ENCODE results near the gene ABHD17C. TPM values are rescaled to one million over a fixed set of nuclear protein-coding genes. Genes with fewer than 3 reads are reported as not detected.

The ABHD17C gene
- total RNA-seq, 4 donors from 2014 or later, result 18.7 to 37.1 (median 27.1) TPM

- 61 to 78% methylated on average over 7 of the region's 7 CpGs for WGBS, 2 donors
- DNase-seq, result no peak
- H3K4me3 ChIP-seq, result no peak overlapping the region
- no peaks in the 10 kb centered on the region for H3K9me3 ChIP-seq
- peaks cover 0 to 15% (median 4%) of the 10 kb centered on the region in 3 donors for H3K4me1 ChIP-seq
- no peaks in the 10 kb centered on the region for H3K27me3 ChIP-seq
- TF ChIP-seq POLR2A (IDR thresholded peaks at IDR 0.05), result no peak
- no peak for TF ChIP-seq CTCF (IDR thresholded peaks at IDR 0.05)
- H3K36me3 ChIP-seq, result no peaks in the 10 kb centered on the region
- intact Hi-C loops (cut with DNase I), result loop anchor here (10.0 kb wide), 1 partner anchor 74 kb away; the partner anchor contains the start of gene ABHD17C
- no peak overlapping the region for H3K27ac ChIP-seq
Measured at GRCh38 chr15:80769153-80769828, 74.2 kb downstream of the ABHD17C start.

GRCh38 chr15:80769829-80770705, 75.0 kb downstream of the ABHD17C start:
- peaks cover 0 to 12% (median 4%) of the 10 kb centered on the region in 3 donors for H3K4me1 ChIP-seq
- H3K9me3 ChIP-seq, result no peaks in the 10 kb centered on the region
- no peak overlapping the region for H3K27ac ChIP-seq
- no peaks in the 10 kb centered on the region for H3K36me3 ChIP-seq
- H3K27me3 ChIP-seq, result no peaks in the 10 kb centered on the region
- 70 to 81% methylated on average over 7 of the region's 7 CpGs for WGBS, 2 donors
- DNase-seq, result no peak
- no peak overlapping the region for H3K4me3 ChIP-seq
- TF ChIP-seq POLR2A (IDR thresholded peaks at IDR 0.05), result no peak
- TF ChIP-seq CTCF (IDR thresholded peaks at IDR 0.05), result no peak
- intact Hi-C loops (cut with DNase I), result loop anchor here (5.0 to 10.0 kb wide), 3 partner anchors 55 to 313 kb away; partner anchors contain the start of gene ABHD17C

- Histone ChIP-seq H3K4me3 (no peak overlapping the region), H3K36me3 (no peaks in the 10 kb centered on the region), H3K4me1 (peaks cover 4 to 29% (median 25%) of the 10 kb centered on the region in 3 donors), H3K9me3 (no peaks in the 10 kb centered on the region), H3K27ac (no peak overlapping the region), H3K27me3 (peaks cover 0 to 6% (median 0%) of the 10 kb centered on the region in 4 donors)
- no peak for DNase-seq
- intact Hi-C loops (cut with DNase I), result loop anchor here (5.0 to 10.0 kb wide), 2 partner anchors 58 to 316 kb away; no protein-coding TSS in a partner anchor
- no peak for TF ChIP-seq CTCF (IDR thresholded peaks at IDR 0.05)
- TF ChIP-seq POLR2A (IDR thresholded peaks at IDR 0.05), result no peak
- WGBS, 2 donors, result 78 to 79% methylated on average over 8 of the region's 8 CpGs
Measured at GRCh38 chr15:80773122-80773551, 78.0 kb downstream of the ABHD17C start.

GRCh38 chr15:80773792-80774352, 78.8 kb downstream of the ABHD17C start:
- H3K4me1 ChIP-seq, result peaks cover 9 to 29% (median 28%) of the 10 kb centered on the region in 3 donors
- no peak for TF ChIP-seq POLR2A (IDR thresholded peaks at IDR 0.05)
- no peak for TF ChIP-seq CTCF (IDR thresholded peaks at IDR 0.05)
- H3K36me3 ChIP-seq, result no peaks in the 10 kb centered on the region
- intact Hi-C loops (cut with DNase I), result loop anchor here (5.0 to 10.0 kb wide), 2 partner anchors 59 to 317 kb away; no protein-coding TSS in a partner anchor
- H3K27me3 ChIP-seq, result peaks cover 0 to 14% (median 0%) of the 10 kb centered on the region in 4 donors
- H3K9me3 ChIP-seq, result no peaks in the 10 kb centered on the region
- no peak for DNase-seq
- H3K4me3 ChIP-seq, result no peak overlapping the region
- H3K27ac ChIP-seq, result no peak overlapping the region
- 59 to 71% methylated on average over 5 of the region's 5 CpGs for WGBS, 2 donors
